HUDEP-2 (cell line): Measurements from ENCODE around the gene CEP295NL.
"Not testable (repeated sequence)": the region's sequence is repeated elsewhere in the genome, so short reads cannot be mapped to it uniquely, and the experiment has no call there.

Experiments
- DNase-seq, 76 experiments: peaks; one replicate each; lab custom pipeline; 2025; ENCODE audit not compliant: unreplicated experiment in 76 of 76; lab: John Stamatoyannopoulos, UW

CEP295NL gene, protein sequence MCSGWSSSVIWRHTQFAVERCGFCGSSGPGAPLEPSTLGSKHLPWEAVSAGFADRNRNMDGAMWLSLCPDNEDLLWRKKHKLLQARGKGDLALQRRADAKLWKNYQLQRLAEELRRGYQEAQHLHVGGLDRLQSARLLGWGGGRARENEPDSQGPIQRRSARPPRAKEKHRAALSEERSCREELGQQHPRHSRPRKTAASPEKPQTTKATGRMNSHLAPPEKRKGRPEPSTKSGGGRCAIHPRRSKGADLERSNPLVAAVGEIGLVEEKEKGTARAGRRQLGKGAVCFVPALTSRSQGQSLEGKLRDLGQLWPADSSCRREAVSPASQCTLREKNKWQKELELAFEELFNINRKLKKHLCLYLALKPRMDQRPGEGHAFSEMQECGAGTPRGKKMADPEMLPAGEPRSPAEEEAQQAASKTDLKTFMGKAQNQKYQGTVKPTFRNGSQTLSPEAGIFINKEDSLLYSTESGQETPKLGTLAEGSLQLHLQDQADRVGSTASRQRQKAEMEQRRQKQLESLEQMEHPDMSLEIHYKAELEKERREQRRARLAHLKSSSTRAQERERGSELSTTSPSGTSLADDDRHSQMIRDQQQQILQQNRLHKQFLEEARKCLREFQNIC

DNA sequence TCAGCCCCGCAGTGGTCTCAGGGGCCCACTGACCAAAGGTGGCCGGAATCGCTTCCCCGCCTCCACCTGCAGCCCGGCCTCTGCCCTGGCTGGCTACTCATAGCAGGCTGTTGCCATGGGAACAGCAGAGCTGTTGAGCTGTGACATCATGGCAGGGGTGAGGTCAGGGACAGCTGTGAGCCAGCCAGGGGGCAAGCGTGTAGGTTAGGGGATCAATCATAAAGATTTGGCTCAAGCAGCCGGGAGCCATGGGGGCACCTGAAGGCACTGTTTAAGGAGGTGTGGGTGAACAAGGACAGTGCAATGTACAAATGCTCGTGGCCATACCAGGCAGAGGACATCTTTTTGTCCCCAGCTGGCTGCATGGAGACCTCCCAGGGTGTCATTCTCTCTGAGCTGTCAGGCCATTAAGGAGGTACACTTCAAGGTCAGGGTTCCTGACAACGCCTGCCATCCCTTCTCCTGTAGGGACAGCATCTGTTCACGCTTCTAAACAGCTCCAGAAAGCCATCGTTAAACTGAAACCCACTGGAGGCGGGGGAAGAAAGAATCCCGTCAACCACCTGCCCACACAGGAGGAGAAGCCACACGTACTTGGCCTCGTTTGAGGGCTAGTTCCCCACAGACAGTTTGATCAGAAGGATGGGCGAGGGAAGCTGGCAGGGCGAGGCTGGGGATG is at the start of gene CEP295NL:
CEP295NL (minus strand) TSS at position 101 of the 679 bp plus-strand sequence. CDS start 1,373 bp downstream, outside the sequence.
- DNase-seq = no peak

DNA sequence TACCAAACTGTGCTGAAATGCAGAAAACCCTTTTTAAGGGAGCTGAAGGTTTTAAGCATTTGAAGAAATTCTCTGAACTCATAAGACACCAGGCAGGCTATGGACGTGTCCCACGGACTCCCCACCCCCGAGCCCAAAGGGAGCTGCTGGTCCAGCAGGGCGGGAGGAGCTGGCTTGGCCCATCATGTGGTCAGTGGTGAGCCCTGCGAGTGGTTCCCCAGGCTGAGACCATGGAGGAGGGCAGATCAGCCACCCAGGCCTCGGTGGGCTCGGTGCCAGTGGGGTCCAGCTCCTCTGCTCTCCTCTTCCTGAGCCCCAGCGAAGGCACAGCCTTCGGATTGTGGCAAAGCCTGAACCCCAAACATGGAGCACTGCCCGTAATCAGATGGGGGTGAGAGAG is 49.7 kb upstream of the CEP295NL start:
- no peak for DNase-seq

DNA sequence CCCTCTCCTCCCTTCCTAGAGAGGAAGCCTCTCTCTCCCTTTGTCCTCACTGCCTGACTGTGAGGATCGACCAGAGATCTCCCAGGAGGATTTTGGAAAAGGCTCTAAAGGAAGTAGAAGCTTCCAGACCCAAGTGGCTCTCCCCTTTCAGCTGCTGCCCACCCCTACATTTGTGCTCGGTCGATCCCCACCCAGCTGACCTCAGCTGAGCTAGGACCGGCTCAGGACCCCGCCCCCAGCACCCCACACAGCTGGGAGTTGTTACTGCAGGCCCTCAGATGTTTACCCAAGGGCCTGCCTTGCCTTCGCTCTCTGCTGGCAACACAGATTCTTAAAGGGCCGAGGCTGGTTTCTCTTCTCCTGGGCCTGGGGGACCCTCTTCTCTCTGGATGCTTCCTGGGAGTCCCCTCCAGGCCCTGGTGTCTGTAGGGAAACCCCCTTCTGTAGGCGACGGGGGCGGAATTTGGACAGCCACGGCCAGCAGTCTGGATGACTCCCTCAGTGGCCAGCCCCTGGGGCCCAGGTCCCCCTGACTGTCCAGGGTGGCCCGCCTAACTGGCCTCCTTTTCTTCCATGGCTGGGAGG is 49.1 kb upstream of the CEP295NL start:
- no peak for DNase-seq

DNA sequence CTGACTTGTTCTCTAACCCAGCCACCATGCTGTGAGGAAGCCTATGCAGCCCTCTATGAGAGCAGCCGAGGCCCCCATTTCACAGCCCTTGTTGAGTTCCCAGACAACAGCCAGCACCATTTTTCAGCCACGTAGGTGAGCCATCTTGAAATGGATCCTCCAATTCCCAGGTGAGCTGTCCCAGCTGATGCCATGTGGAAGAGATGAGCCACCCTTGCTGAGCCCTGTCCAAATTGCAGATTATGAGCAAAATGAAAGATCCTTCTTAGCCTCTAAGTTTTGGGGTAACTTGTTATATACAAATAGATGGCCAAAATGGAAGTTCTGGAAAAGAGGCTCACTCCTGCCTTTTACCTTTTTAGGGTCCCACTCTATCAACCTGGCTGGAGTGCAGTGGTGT is 47.9 kb upstream of the CEP295NL start:
- DNase-seq = no peak

DNA sequence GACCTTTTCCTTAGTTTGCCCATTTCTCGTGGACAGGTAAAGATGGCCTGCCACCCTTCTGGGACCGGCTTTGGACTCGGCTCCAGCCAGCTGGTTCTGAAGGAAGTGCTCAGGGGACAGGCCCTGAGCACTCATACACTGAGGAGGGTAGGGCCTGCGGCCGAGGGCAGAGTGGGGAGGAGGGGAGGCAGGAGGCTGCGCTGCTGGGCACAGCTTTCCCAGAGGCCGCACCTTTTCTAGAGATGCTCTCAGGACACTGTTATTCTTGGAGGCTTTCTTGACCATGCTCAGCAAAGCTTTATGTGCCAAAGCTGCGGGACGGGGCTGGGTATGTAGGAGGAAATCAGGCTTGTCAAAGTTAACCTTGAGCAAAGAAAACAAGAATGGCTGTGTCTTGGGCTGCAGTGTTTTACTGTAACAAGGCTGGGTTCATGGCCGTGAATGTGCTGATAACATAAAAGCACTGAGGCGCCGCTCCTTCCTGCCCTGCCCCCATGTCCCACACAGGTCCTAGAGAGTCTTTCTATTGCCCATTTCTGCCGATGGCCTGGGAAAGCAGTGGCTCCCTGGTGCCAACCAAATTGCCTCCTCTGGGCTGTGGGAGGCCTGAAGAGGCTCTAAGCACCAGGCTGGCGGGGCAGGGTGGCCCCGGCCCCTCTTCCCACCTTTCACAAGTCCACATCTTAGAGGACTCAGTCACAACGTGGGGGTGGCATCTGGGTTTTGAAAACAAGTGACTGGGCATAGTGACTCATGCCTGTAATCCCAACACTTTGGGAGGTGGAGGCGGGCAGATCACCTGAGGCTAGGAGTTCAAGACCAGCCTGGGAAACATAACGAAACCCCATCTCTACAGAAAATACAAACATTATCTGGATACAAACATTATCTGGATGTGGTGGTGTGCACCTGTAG is 44.5 kb upstream of the CEP295NL start:
- no peak for DNase-seq

DNA sequence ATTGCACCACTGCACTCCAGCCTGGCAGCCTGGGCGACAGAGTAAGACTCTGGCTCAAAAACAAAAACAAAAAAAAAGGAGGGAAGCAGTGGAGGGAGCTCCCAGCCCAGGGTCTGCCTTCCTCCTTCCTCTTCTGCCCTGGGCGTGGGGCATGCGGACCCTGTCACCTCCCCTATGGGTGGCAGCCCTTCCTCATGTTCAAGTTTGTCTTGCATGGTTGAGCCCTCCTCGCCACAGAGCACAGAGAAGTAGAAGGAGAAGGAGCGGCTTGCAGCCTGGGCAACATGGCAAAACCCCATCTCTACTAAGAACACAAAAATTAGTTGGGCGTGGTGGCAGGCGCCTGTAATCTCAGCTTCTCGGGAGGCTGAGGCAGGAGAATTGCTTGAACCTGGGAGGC is 43.6 kb upstream of the CEP295NL start:
- DNase-seq = no peak

DNA sequence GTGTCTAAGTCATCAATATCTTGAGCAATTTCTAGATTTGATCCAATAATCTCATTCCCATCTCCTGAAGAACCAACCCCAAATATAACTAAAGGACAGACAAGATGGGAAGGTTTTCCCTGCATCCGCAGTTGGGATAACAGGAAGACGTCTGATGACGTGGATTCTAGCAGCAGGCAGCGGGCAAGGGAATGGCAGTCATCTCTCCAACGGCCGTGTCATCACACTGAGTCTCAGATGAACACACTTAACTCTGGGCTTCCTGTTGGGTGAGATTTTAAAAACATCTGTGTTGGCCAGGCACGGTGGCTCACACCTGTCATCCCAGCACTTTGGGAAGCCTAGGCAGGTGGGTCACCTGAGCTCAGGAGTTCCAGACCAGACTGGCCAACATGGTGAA is 43.1 kb upstream of the CEP295NL start:
- no peak for DNase-seq

DNA sequence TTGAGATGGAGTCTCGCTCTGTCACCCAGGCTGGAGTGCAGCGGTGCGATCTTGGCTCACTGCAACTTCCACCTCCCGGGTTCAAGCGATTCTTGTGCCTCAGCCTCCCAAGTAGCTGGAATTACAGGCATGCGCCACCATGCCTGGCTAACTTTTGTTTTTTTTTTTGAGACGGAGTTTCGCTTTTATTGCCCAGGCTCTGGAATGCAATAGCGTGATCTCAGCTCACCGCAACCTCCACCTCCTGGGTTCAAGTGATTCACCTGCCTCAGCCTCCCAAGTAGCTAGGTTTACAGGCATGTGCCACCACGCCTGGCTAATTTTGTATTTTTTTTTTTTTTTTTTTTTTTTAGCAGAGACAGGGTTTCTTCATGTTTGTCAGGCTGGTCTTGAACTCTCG is 42.5 kb upstream of the CEP295NL start:
- not testable (repeated sequence) for DNase-seq

DNA sequence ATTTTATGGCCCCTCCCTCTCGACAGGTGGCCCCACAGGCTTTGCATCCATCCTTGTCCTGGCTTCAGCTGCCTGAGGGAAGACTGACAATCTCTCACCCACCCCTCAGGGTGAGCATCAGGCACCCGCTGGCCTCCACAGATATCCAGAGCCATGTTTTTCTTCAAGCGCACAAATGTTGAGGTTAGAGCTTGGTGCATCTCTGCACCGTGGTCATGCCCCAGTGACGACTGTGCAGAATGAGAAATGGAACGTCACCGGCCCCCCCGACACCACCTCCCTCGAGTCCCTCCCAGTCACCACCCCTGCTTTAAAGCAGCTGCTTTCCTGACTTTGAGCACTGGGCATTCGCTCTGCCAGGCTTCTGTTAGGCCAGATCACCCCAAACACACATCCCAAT is 42.0 kb upstream of the CEP295NL start:
- no peak for DNase-seq

DNA sequence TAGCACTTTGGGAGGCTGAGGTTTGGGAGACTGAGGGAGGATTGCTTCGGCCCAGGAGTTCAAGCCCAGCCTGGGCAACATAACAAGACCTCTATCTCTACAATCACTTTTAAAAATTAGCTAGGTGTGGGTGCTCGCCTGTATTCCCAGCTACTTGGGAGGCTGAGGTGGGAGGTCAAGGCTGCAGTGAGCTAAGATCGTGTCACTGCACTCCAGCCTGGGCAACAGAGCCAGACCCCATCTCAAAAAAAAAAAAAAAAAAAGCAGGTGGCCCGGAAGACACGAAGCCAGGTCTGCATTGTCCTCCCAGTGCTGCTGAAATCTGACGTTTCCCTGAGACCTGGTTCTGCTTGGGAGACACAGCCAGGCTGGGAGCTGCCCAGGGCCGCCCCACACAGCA is 41.0 kb upstream of the CEP295NL start:
- no peak for DNase-seq

DNA sequence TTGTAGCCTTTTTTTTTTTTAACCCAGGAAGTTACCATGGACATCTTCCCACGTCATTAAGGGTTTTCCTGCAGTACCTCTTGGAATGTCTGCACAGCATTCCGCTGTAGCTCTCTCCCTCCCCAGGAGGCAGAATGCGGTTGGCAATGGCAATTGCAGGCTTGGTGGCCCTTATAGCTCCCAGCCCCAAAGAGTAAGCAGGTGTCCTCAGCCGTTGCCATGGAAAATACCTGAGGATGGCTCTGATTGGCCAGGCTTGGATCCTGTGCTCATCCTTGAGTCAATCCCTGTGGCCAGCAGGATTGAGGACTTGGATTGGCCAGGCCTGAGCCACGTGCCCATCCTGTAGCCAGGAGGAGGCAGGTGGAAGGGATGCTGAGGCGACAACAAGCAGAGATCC is 37.7 kb upstream of the CEP295NL start:
- DNase-seq = no peak

DNA sequence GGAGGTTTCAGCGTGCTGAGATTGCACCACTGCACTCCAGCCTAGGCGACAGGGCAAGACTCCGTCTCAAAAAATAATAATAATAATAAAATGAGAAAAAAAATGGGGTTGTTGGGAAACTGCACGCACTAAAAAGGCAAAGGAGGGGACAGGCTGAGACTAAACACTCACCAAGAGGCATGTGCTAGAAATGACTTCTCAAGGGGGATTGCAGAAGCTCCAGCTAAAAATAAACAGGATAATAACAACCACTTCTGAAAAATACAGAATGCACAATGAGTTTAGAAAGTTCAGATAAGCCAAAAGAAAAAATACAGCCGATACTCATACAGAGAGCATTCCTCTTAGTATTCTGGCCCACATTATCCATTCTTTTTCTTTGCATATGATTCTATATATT is 37.3 kb upstream of the CEP295NL start:
- DNase-seq = no peak

DNA sequence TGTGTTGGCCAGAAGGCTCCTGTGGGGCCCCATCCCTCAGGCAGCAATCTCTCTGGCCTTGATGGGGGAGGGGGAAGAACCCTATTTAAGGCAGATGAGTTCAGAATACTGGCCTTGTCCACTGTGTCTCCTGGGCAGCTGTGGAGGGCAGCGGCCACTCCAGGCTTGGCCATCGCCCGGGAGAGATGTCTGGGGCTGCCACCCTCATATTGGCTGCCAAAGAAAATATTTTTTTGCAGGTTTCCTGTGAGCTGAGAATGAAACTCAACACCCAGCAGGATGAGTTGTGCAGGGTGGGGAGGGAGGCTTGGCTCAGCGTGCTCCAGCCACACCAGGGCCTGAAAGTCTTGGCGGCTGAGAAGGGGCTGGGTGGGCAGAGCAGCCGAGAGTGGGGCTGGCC is 36.6 kb upstream of the CEP295NL start:
- DNase-seq = no peak

DNA sequence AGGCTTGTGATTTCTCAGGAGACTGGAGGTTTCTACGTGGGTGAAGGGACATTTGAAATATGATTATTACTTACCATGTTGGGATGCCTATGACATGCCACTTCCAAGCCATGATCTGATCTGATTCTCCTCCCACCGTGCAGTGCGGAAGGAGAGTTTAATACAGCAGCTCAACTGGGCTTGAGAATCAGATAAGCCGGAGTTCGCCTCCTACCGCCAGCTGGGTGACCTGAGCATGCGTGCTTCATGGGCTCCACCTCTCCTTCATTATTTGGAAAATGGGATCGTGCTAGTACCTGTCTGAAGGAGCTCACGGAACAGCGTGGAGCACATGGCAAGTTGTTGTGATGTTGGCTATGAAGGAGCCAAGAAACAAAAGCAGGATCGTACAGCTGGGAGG is 34.6 kb upstream of the CEP295NL start:
- DNase-seq = no peak

DNA sequence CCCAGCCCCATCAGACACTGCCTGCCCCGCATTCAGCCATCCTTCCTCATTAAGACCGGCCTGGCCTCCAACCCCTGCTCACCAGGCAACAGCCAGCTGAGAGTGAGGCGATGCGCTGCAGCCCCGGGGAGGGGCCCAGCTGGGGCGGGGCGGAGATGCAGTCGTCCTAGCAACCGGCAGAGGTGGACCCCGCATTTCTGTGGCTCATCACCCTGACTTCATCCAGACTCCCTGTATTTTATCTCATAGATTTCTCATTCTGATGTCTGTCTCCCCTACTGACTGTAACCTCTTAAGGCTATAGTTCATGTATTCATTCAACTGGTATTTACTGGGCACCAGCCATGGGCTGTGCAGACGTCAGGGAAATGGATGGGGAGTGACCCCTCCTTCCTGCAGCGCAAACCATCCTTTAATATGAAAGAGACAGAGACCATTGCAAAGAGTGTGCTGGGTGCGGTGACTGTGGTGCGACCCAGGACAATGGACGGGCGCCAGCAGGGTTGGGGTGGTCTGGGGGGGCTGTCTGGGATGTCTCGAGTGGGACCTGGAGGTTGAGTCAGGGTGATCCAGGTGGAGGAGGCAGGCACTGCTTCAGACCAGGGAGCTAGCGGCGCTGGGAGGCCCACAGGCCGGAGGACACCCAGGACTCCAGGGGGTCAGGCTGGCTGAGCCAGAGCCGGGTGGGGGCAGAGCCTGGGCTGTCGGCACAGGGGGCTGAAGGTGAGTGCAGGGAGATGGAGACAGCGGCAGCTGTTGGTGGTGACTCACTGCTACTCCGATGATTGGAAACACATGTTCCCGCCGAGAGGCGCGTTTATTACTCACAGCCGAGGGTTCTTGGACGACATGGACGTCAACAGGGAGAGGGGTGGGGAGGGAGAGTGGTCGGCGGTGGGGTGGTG is 32.7 kb upstream of the CEP295NL start:
- DNase-seq = no peak

DNA sequence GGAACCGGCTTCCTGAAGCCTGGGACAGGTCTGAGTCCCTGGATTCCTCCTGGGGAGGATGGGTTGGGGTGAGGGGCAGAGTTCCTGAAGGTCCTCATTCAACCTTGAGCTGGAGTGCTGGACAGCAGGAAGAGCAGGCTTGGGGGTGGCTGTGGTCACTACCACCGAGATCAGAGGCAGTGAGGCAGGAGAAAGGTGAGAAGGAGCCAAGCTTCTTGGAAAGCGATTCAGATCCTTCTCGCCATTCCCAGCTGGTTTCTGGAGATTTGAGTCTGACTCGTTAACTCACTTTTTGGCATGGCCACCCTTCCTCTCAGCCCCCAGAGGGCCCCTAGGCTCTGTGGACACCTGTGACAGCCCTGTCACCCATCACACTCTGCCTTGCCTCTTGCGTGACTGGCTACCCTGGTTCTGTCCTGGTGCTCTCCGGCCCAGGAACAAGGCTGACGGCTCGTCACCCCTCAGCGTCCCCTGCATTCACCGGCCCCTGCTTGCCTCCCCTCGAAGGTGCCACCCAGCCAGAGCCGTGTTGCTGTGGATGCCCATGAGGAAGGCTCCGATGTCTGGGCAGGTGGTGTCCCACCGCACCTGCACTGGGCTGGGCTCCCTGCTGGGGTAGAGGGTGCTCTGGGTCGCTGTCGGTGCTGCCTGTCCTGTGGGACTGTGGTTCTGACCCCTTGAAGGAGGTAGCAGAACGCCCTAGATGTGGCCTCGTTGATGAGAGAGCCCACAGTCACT is 31.8 kb upstream of the CEP295NL start:
- no peak for DNase-seq

DNA sequence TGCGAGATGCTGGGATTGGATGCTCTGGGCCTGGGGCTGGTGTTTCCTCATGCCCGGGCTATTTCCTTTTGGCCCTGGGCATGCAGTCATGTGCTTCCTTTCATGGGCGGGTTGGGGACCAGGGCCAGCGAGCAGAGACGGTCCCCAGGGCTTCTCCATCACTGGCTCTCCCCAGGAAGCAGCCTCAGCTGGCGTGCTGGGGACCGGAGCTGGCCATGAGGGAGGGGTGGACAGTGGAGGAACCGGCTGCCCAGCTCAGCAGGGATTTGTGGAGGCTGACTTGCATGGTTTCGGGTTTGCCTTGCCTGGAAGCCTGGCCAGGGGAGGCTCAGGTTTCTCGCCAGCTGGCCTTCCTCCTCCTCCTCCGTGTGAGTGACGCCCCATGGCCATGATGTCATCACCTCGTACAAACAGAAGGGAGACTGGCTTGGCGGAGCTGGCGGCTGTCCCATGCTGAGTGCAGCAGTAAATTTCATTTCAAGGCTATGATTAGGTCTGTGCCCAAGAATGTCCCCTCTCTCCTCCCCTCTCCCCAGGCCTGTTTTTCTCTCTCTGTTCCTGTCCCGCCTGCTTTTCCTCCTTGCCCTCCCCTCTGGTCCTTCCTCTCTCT is 31.1 kb upstream of the CEP295NL start:
- DNase-seq = no peak
